Activated CD8-positive, alpha-beta memory T cell treated with anti-CD3 and anti-CD28 coated beads, Interleukin-2, amount 10 ng/mL, durations not matched to agents 7 days and 5 days (primary cell): ENCODE results near the gene AIRE. TPM values are rescaled to one million over a fixed set of nuclear protein-coding genes. Genes with fewer than 3 reads are reported as not detected.

ENCODE experiments used
- ATAC-seq: fragments of 150-1000 bp; cut with Tn5 transposase; one replicate; pipeline ENCODE4 v1.10.0; 2021; ENCODE audit warnings: moderate library complexity
- CTCF ChIA-PET: fragments of 350-600 bp; sonication (Branson Sonifier 250); formaldehyde crosslinking; loops from one replicate; lab custom pipeline; 2021; ENCODE audit warnings: antibody characterized with exemption; lab: Charles Lee
- DNase-seq: peaks from one replicate; pipeline ENCODE4 v3.0.0-alpha.2; 2020
- H3K27ac Mint-ChIP-seq: one replicate; pipeline ENCODE4 v1.8.0; 2021; ENCODE audit warnings: mild to moderate bottlenecking, mixed read lengths
- H3K27me3 Mint-ChIP-seq: one replicate; pipeline ENCODE4 v1.8.0; 2021; ENCODE audit warnings: mixed read lengths
- H3K36me3 Mint-ChIP-seq: one replicate; pipeline ENCODE4 v1.8.0; 2021; ENCODE audit warnings: mild to moderate bottlenecking, mixed read lengths
- H3K4me1 Mint-ChIP-seq: one replicate; pipeline ENCODE4 v1.8.0; 2021; ENCODE audit warnings: mixed read lengths
- H3K4me3 Mint-ChIP-seq: one replicate; pipeline ENCODE4 v1.8.0; 2021; ENCODE audit warnings: mild to moderate bottlenecking, moderate library complexity, mixed read lengths
- H3K9me3 Mint-ChIP-seq: one replicate; pipeline ENCODE4 v1.8.0; 2022; ENCODE audit warnings: low read depth, mixed read lengths
- total RNA-seq, 2 experiments: library from RNA; stranded (reverse); gene quantifications; one replicate each; pipeline ENCODE4 v1.2.3, GENCODE V29; 2021

The AIRE gene
- total RNA-seq, 2 experiments from 2014 or later = 0.06 to 0.33 TPM

- no peak for DNase-seq
- Mint-ChIP-seq H3K4me1 (no peaks in the 10 kb centered on the region), H3K27ac (no peak overlapping the region), H3K9me3 (no peaks in the 10 kb centered on the region), H3K4me3 (no peak overlapping the region), H3K27me3 (peaks cover 12% of the 10 kb centered on the region), H3K36me3 (no peaks in the 10 kb centered on the region)
- no peak for ATAC-seq
- CTCF ChIA-PET = no interaction called here
Measured at GRCh38 chr21:44260791-44261631, 24.7 kb upstream of the AIRE start.

GRCh38 chr21:44261675-44262295 is 23.9 kb upstream of the AIRE start, which contains the start of gene DNMT3L:
DNMT3L (minus strand) TSS chr21:44261897; CDS start chr21:44261259, 638 bp downstream.
- ATAC-seq (no peak), DNase-seq (no peak)
- Mint-ChIP-seq H3K27ac (no peak within 1 kb of the TSS), H3K36me3 (no peaks in the 10 kb centered on the region), H3K27me3 (peaks cover 12% of the 10 kb centered on the region), H3K9me3 (no peaks in the 10 kb centered on the region), H3K4me3 (no peak within 1 kb of the TSS), H3K4me1 (no peaks in the 10 kb centered on the region)
- CTCF ChIA-PET = no interaction called here

GRCh38 chr21:44262338-44263056 is 23.2 kb upstream of the AIRE start:
- no peak overlapping the region for H3K27ac Mint-ChIP-seq
- no peak for DNase-seq
- H3K4me3 Mint-ChIP-seq = no peak overlapping the region
- H3K27me3 Mint-ChIP-seq = peaks cover 12% of the 10 kb centered on the region
- CTCF ChIA-PET = no interaction called here
- H3K4me1 Mint-ChIP-seq = no peaks in the 10 kb centered on the region
- H3K36me3 Mint-ChIP-seq = no peaks in the 10 kb centered on the region
- H3K9me3 Mint-ChIP-seq = no peaks in the 10 kb centered on the region
- ATAC-seq = no peak

- Mint-ChIP-seq H3K9me3 (no peaks in the 10 kb centered on the region), H3K36me3 (no peaks in the 10 kb centered on the region), H3K27me3 (peaks cover 12% of the 10 kb centered on the region), H3K4me1 (no peaks in the 10 kb centered on the region), H3K4me3 (no peak overlapping the region), H3K27ac (no peak overlapping the region)
- DNase-seq (no peak), ATAC-seq (no peak)
- CTCF ChIA-PET = no interaction called here
Measured at GRCh38 chr21:44263221-44263760, 22.4 kb upstream of the AIRE start.

GRCh38 chr21:44263768-44264167 is 21.9 kb upstream of the AIRE start:
- ATAC-seq (no peak), DNase-seq (no peak)
- CTCF ChIA-PET = interaction anchor here (0.7 to 1.2 kb wide), 2 partner anchors 9 to 37 kb away, joined by 3 read pairs; no protein-coding TSS in a partner anchor
- Mint-ChIP-seq H3K4me1 (no peaks in the 10 kb centered on the region), H3K36me3 (no peaks in the 10 kb centered on the region), H3K27me3 (peaks cover 12% of the 10 kb centered on the region), H3K27ac (no peak overlapping the region), H3K4me3 (no peak overlapping the region), H3K9me3 (no peaks in the 10 kb centered on the region)

- Mint-ChIP-seq H3K4me3 (no peak overlapping the region), H3K27me3 (peaks cover 3% of the 10 kb centered on the region), H3K4me1 (no peaks in the 10 kb centered on the region), H3K9me3 (no peaks in the 10 kb centered on the region), H3K27ac (no peak overlapping the region), H3K36me3 (no peaks in the 10 kb centered on the region)
- CTCF ChIA-PET = no interaction called here
- no peak for ATAC-seq
- DNase-seq = no peak
Measured at GRCh38 chr21:44265734-44266270, 19.9 kb upstream of the AIRE start.

- no peak for ATAC-seq
Measured at GRCh38 chr21:44267655-44268142, 18.0 kb upstream of the AIRE start.

GRCh38 chr21:44269090-44269489 is 16.6 kb upstream of the AIRE start:
- Mint-ChIP-seq H3K4me3 (no peak overlapping the region), H3K36me3 (no peaks in the 10 kb centered on the region), H3K9me3 (no peaks in the 10 kb centered on the region), H3K27ac (no peak overlapping the region), H3K27me3 (peaks cover 2% of the 10 kb centered on the region), H3K4me1 (no peaks in the 10 kb centered on the region)
- ATAC-seq (no peak), DNase-seq (no peak)
- CTCF ChIA-PET = interaction anchor here (0.7 kb wide), 1 partner anchor 38 kb away, joined by 3 read pairs; no protein-coding TSS in a partner anchor

More at GRCh38 chr21:44267655-44268142, 18.0 kb upstream of the AIRE start:
- Mint-ChIP-seq H3K4me3 (no peak overlapping the region), H3K4me1 (no peaks in the 10 kb centered on the region), H3K36me3 (no peaks in the 10 kb centered on the region), H3K27me3 (peaks cover 2% of the 10 kb centered on the region), H3K9me3 (no peaks in the 10 kb centered on the region), H3K27ac (no peak overlapping the region)
- no peak for DNase-seq
- CTCF ChIA-PET = interaction anchor here (1.6 kb wide), 1 partner anchor 35 kb away, joined by 4 read pairs; no protein-coding TSS in a partner anchor

GRCh38 chr21:44271558-44272283 is 14.0 kb upstream of the AIRE start:
- H3K9me3 Mint-ChIP-seq = no peaks in the 10 kb centered on the region
- H3K27ac Mint-ChIP-seq = no peak overlapping the region
- CTCF ChIA-PET = no interaction called here
- DNase-seq (no peak), ATAC-seq (no peak)
- no peaks in the 10 kb centered on the region for H3K36me3 Mint-ChIP-seq
- no peaks in the 10 kb centered on the region for H3K4me1 Mint-ChIP-seq
- H3K27me3 Mint-ChIP-seq = peaks cover 16% of the 10 kb centered on the region
- H3K4me3 Mint-ChIP-seq = no peak overlapping the region

- H3K4me3 Mint-ChIP-seq = no peak overlapping the region
- H3K9me3 Mint-ChIP-seq = no peaks in the 10 kb centered on the region
- DNase-seq (no peak), ATAC-seq (no peak)
- peaks cover 19% of the 10 kb centered on the region for H3K27me3 Mint-ChIP-seq
- H3K27ac Mint-ChIP-seq = no peak overlapping the region
- no peaks in the 10 kb centered on the region for H3K4me1 Mint-ChIP-seq
- CTCF ChIA-PET = no interaction called here
- no peaks in the 10 kb centered on the region for H3K36me3 Mint-ChIP-seq
Measured at GRCh38 chr21:44272284-44272858, 13.3 kb upstream of the AIRE start.

- ATAC-seq = no peak
- CTCF ChIA-PET = no interaction called here
Measured at GRCh38 chr21:44273046-44273445, 12.6 kb upstream of the AIRE start.

GRCh38 chr21:44275041-44275440 is 10.6 kb upstream of the AIRE start:
- H3K9me3 Mint-ChIP-seq = no peaks in the 10 kb centered on the region
- no peaks in the 10 kb centered on the region for H3K36me3 Mint-ChIP-seq
- CTCF ChIA-PET = interaction anchor here (1.0 kb wide), 1 partner anchor 23 kb away, joined by 3 read pairs; no protein-coding TSS in a partner anchor
- ATAC-seq (no peak), DNase-seq (no peak)
- H3K4me1 Mint-ChIP-seq = no peaks in the 10 kb centered on the region
- no peak overlapping the region for H3K27ac Mint-ChIP-seq
- no peak overlapping the region for H3K4me3 Mint-ChIP-seq
- peaks cover 17% of the 10 kb centered on the region for H3K27me3 Mint-ChIP-seq

More at GRCh38 chr21:44273046-44273445, 12.6 kb upstream of the AIRE start:
- Mint-ChIP-seq H3K36me3 (no peaks in the 10 kb centered on the region), H3K4me3 (no peak overlapping the region), H3K27ac (no peak overlapping the region), H3K9me3 (no peaks in the 10 kb centered on the region), H3K4me1 (no peaks in the 10 kb centered on the region), H3K27me3 (peaks cover 19% of the 10 kb centered on the region)
- DNase-seq = no peak
